HEK293T (cell line): ENCODE data around the gene CATSPER4.

Experiments
- CTCF ChIA-PET: fragments of 350-600 bp; formaldehyde crosslinking; extraction: SDS; loops from one replicate; lab custom pipeline; 2021; ENCODE audit warnings: antibody characterized with exemption, inconsistent platforms; lab: Yijun Ruan, JAX
- POLR2A ChIA-PET: fragments of 350-600 bp; formaldehyde crosslinking; extraction: SDS; loops from one replicate; lab custom pipeline; 2020; ENCODE audit warnings: antibody characterized with exemption, inconsistent platforms; lab: Yijun Ruan, JAX
- DNase-seq: peaks from one replicate; pipeline ENCODE4 v3.0.0; 2012; ENCODE audit warnings: mixed read lengths; ENCODE audit errors: extremely low spot score
- ARNT ChIP-seq: fragments of 450-650 bp; IDR thresholded peaks from 2 replicates; pipeline ENCODE4 v1.6.1; 2017; ENCODE audit warnings: mild to moderate bottlenecking
- BHLHE40 ChIP-seq: fragments of 450-650 bp; IDR thresholded peaks from 2 replicates; pipeline ENCODE4 v1.6.1; 2016; ENCODE audit warnings: mild to moderate bottlenecking, moderate library complexity, borderline replicate concordance
- CTBP1 ChIP-seq: fragments of 450-650 bp; IDR thresholded peaks from 2 replicates; pipeline ENCODE4 v1.6.1; 2016; ENCODE audit warnings: borderline replicate concordance
- ELF4 ChIP-seq: fragments of 450-650 bp; IDR thresholded peaks from 2 replicates; pipeline ENCODE4 v1.6.1; 2017; ENCODE audit warnings: antibody characterized with exemption
- FOXA1 ChIP-seq: fragments of 450-650 bp; IDR thresholded peaks from 2 replicates; pipeline ENCODE4 v1.6.1; 2016; ENCODE audit warnings: mild to moderate bottlenecking
- FOXK2 ChIP-seq: fragments of 450-650 bp; IDR thresholded peaks from 2 replicates; pipeline ENCODE4 v1.6.1; 2016; ENCODE audit warnings: mild to moderate bottlenecking
- FOXM1 ChIP-seq: fragments of 450-650 bp; IDR thresholded peaks from 2 replicates; pipeline ENCODE4 v1.6.1; 2017; ENCODE audit warnings: mild to moderate bottlenecking, borderline replicate concordance
- HDGF ChIP-seq: fragments of 450-650 bp; IDR thresholded peaks from 2 replicates; pipeline ENCODE4 v1.6.1; 2017; ENCODE audit warnings: antibody characterized with exemption, borderline replicate concordance
- L3MBTL2 ChIP-seq: fragments of 450-650 bp; conservative IDR thresholded peaks from 2 replicates; pipeline ENCODE4 v1.6.1; 2016; ENCODE audit warnings: mild to moderate bottlenecking
- LEF1 ChIP-seq: fragments of 450-650 bp; IDR thresholded peaks from 2 replicates; pipeline ENCODE4 v1.6.1; 2017; ENCODE audit warnings: mild to moderate bottlenecking, borderline replicate concordance
- NFRKB ChIP-seq: fragments of 450-650 bp; IDR thresholded peaks from 2 replicates; pipeline ENCODE4 v1.6.1; 2016; ENCODE audit warnings: mild to moderate bottlenecking, moderate library complexity
- SP1 ChIP-seq: fragments of 450-650 bp; IDR thresholded peaks from 2 replicates; pipeline ENCODE4 v1.6.1; 2017
- SUZ12 ChIP-seq: fragments of 450-650 bp; IDR thresholded peaks from 2 replicates; pipeline ENCODE4 v1.6.1; 2016; ENCODE audit warnings: mild to moderate bottlenecking
- TARDBP ChIP-seq: fragments of 450-650 bp; IDR thresholded peaks from 2 replicates; pipeline ENCODE4 v1.6.1; 2016
- ZNF384 ChIP-seq: fragments of 450-650 bp; IDR thresholded peaks from 2 replicates; pipeline ENCODE4 v1.6.1; 2016
- TF ChIP-seq, protein P1 (sequence below): fragments of 450-650 bp; IDR thresholded peaks from 2 replicates; pipeline ENCODE4 v1.6.1; 2016

CATSPER4 gene

DNA sequence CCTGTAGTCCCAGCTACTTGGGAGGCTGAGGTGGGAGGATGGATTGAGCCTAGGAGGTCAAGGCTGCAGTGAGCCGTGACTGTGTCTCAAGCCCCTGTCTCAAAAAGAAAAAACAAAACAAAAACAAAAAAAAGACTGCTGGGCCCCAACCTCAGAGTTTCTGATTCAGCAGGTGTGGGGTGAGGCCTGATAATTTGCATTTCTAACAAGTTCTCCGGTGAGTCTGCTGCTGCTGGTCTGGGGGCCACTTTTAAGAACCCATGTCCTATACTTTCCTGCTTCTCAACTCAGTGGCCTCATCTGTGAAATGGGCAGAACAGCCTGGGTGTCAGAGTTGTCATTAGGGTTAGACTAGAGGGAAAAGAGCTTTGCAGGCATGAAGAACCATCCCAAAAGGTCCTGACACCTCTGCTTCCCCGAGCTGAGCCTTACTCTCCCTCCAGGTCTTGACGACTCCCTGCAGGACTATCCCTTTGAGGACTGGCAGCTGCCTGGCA, 10.3 kb upstream of the CATSPER4 start:
- ChIA-PET CTCF (no interaction called here), POLR2A (interaction anchor here (2.2 to 4.0 kb wide), 2 partner anchors 10 to 54 kb away, joined by 6 to 15 read pairs; partner anchors contain the start of genes CEP85 and ZNF593)
- no peak for TF ChIP-seq SUZ12
- no peak for TF ChIP-seq FOXA1
- TF ChIP-seq L3MBTL2: no peak
- TF ChIP-seq, protein P1, sequence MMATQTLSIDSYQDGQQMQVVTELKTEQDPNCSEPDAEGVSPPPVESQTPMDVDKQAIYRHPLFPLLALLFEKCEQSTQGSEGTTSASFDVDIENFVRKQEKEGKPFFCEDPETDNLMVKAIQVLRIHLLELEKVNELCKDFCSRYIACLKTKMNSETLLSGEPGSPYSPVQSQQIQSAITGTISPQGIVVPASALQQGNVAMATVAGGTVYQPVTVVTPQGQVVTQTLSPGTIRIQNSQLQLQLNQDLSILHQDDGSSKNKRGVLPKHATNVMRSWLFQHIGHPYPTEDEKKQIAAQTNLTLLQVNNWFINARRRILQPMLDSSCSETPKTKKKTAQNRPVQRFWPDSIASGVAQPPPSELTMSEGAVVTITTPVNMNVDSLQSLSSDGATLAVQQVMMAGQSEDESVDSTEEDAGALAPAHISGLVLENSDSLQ: no peak
- no peak for TF ChIP-seq ELF4
- DNase-seq: no peak

DNA sequence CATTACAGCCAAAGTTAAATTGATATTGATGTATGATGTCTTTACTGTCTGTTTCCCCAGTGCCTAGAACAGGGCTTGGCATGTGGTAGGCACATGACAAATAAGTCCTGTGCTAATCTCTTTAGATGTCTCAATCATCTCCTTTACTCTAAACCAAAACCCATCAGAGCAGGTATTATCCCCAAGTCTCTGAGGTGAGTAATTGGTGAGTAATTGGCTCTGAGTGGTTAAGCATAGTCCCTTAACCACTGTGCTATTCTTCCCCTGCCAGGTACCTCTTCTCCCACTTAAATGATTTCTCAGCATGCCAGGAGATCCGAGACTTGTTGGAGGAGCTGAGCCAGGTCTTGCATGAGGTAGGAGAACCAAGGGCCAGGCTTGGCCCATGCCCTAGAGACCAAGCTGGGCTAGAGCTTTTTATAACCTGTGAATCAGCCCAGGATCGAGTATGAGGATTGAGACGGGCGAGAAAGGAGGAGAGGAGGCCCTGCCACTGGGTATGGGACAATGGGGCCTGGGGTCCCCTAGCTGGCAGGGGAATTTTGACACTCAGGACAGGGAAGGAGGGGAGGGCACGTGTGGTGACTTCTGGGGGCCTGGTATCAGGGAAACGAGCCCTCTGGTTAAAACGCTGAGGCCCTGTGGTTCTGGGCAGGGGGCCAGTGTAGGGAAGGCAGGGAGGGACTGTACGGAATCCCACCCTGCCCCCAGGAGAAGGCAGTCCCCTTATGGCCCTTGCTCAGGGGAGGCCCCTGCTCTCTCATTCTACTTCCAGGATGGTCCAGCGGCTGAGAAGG, 8.6 kb upstream of the CATSPER4 start:
- ChIA-PET POLR2A (interaction anchor here (1.6 to 4.0 kb wide), 2 partner anchors 12 kb away, joined by 5 to 15 read pairs; partner anchors contain the start of gene ZNF593), CTCF (interaction anchor here (1.0 kb wide), 1 partner anchor 52 kb away, joined by 3 read pairs; the partner anchor contains the start of gene CEP85)
- DNase-seq: no peak
- no peak for TF ChIP-seq FOXA1
- TF ChIP-seq NFRKB: no peak
- no peak for TF ChIP-seq ELF4
- no peak for TF ChIP-seq TARDBP
- no peak for TF ChIP-seq ARNT
- no peak for TF ChIP-seq L3MBTL2
- TF ChIP-seq FOXM1: no peak
- no peak for TF ChIP-seq BHLHE40
- TF ChIP-seq, protein P1: no peak
- TF ChIP-seq ZNF384: no peak
- no peak for TF ChIP-seq LEF1

DNA sequence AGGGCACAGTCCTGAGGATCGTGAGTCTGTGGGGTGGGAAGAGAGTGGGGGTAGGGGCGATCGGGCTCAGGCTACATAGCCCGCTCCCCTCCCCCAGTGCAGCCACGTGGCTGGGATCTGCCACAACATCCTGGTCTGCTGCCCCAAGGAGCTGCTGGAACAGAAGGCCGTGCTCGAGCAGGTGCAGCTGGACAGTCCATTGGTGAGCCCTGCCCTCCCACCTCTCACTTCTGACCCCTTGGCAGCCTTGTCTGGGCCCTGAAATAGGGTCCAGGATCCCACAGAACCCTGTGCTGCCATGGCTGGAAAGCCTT, 8.1 kb upstream of the CATSPER4 start:
- no peak for DNase-seq
- POLR2A ChIA-PET: interaction anchor here (1.6 kb wide), 1 partner anchor 12 kb away, joined by 5 read pairs; the partner anchor contains the start of gene ZNF593
- CTCF ChIA-PET: no interaction called here

DNA sequence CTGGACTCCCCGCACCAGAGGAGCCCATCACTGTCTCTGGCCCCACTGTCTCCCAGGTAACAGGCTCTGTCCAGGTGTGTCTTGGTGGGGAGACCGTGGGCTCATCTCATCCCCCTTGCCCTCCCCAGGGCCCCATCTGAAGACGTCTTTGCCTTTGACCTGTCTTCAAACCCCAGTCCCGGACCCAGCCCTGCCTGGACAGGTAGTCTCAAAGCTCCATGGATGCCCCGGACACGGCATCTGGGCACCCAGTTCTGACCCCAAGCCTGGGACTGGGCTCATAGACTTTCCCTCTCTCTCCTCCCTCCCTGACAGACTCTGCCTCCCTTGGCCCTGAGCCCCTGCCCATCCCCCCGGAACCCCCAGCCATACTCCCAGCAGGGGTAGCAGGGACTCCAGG, 6.3 kb upstream of the CATSPER4 start:
- CTCF ChIA-PET: no interaction called here
- TF ChIP-seq ARNT (no peak), FOXM1 (no peak), FOXA1 (no peak), L3MBTL2 (no peak)
- POLR2A ChIA-PET: no interaction called here
- DNase-seq: no peak

More for the DNA sequence above, 8.1 kb upstream of the CATSPER4 start:
- TF ChIP-seq LEF1: no peak
- no peak for TF ChIP-seq HDGF
- TF ChIP-seq SP1: no peak
- TF ChIP-seq CTBP1: no peak
- TF ChIP-seq FOXM1: no peak
- TF ChIP-seq SUZ12: no peak
- TF ChIP-seq, protein P1: no peak
- TF ChIP-seq ZNF384: no peak
- no peak for TF ChIP-seq NFRKB
- TF ChIP-seq BHLHE40: no peak
- no peak for TF ChIP-seq FOXA1
- TF ChIP-seq L3MBTL2: no peak
- TF ChIP-seq ARNT: no peak
- TF ChIP-seq TARDBP: no peak
- no peak for TF ChIP-seq FOXK2
- TF ChIP-seq ELF4: no peak

DNA sequence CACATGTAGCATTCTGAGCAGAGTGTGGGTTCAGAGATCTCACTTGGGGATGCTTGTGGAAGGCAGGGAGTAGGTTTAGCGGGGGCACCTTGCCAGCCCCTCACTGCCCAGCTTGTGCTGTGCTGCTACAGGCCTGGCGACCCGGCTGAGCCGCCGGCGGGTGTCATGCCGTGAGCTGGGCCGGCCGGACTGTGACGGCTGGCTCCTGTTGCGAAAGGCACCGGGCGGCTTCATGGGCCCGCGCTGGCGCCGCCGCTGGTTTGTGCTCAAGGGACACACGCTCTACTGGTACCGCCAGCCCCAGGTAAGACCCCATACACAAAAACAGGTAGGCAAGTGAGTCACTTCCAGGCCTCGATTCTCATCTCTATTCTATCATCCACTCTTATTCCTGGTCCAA, 5.5 kb upstream of the CATSPER4 start:
- DNase-seq: no peak
- POLR2A ChIA-PET: no interaction called here
- CTCF ChIA-PET: no interaction called here
- TF ChIP-seq L3MBTL2 (no peak), LEF1 (no peak), HDGF (no peak), TARDBP (no peak), ZNF384 (no peak), SP1 (no peak), FOXA1 (no peak), SUZ12 (no peak), FOXM1 (no peak), FOXK2 (no peak)

DNA sequence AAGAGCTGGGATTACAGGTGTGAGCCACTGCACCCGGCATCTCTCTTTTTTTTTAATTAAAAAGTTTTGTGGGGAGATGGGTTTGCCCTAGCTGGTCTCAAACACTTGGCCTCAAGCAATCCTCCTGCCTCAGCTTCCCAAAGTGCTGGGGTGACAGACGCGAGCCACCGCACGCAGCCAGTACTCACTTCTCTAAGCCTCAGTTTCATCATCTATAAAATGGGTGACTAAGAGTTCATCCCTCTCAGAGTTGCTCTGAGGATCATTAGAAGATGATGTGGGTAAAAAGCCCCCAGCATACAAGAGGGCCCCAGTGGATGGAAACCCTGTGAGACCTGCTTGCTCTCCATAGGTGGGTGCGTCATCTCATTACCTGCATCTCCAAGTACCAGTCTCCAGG, 2.5 kb upstream of the CATSPER4 start:
- DNase-seq: no peak
- ChIA-PET POLR2A (interaction anchor here (0.6 to 1.1 kb wide), 2 partner anchors 16 to 46 kb away, joined by 3 read pairs; partner anchors contain the start of genes CEP85 and ZNF593OS), CTCF (no interaction called here)
- TF ChIP-seq HDGF (no peak), CTBP1 (no peak), NFRKB (no peak), ELF4 (no peak), FOXK2 (no peak), BHLHE40 (no peak), ZNF384 (no peak), ARNT (no peak), SUZ12 (no peak), L3MBTL2 (no peak), SP1 (no peak), TARDBP (no peak), FOXA1 (no peak)
- TF ChIP-seq, protein P1: no peak
